ENCODE data around the gene KDM4C.
"Not testable (repeated sequence)": the region's sequence is repeated elsewhere in the genome, so short reads cannot be mapped to it uniquely, and the experiment has no call there.

Gene KDM4C

GRCh38 chr9:6975198-6975597 is 217.4 kb downstream of the KDM4C start:
- no peak for DNase-seq (ENCODE audit: low spot score)

- no peak for DNase-seq (ENCODE audit: low spot score)
Observed at GRCh38 chr9:6977761-6978160, 220.0 kb downstream of the KDM4C start.

- DNase-seq (ENCODE audit: low spot score): no peak
Observed at GRCh38 chr9:6978591-6978990, 220.8 kb downstream of the KDM4C start.

- no peak for DNase-seq (ENCODE audit: low spot score)
Observed at GRCh38 chr9:6984941-6985578, 227.3 kb downstream of the KDM4C start.

- no peak for DNase-seq (ENCODE audit: low spot score)
Observed at GRCh38 chr9:6986141-6986815, 228.5 kb downstream of the KDM4C start.

GRCh38 chr9:6987381-6987780 is 229.6 kb downstream of the KDM4C start:
- no peak for DNase-seq (ENCODE audit: low spot score)

- DNase-seq (ENCODE audit: low spot score): no peak
Observed at GRCh38 chr9:6991418-6991817, 233.6 kb downstream of the KDM4C start.

- DNase-seq (ENCODE audit: low spot score): no peak
Observed at GRCh38 chr9:6996061-6996854, 238.5 kb downstream of the KDM4C start.

- DNase-seq (ENCODE audit: low spot score): no peak
Observed at GRCh38 chr9:6997330-6997729, 239.6 kb downstream of the KDM4C start.

- DNase-seq (ENCODE audit: low spot score): no peak
Observed at GRCh38 chr9:6999794-7000193, 242.0 kb downstream of the KDM4C start.

- DNase-seq (ENCODE audit: low spot score): no peak
Observed at GRCh38 chr9:7001571-7001970, 243.8 kb downstream of the KDM4C start.

GRCh38 chr9:7003861-7004260 is 246.1 kb downstream of the KDM4C start:
- DNase-seq (ENCODE audit: low spot score): no peak

GRCh38 chr9:7006417-7006816 is 248.6 kb downstream of the KDM4C start:
- no peak for DNase-seq (ENCODE audit: low spot score)

- DNase-seq (ENCODE audit: low spot score): no peak
Observed at GRCh38 chr9:7008411-7008810, 250.6 kb downstream of the KDM4C start.

- no peak for DNase-seq (ENCODE audit: low spot score)
Observed at GRCh38 chr9:7009065-7009464, 251.3 kb downstream of the KDM4C start.

- DNase-seq (ENCODE audit: low spot score): no peak
Observed at GRCh38 chr9:7011395-7012067, 253.8 kb downstream of the KDM4C start.

- DNase-seq (ENCODE audit: low spot score): no peak
Observed at GRCh38 chr9:7027996-7028395, 270.2 kb downstream of the KDM4C start.

GRCh38 chr9:7028591-7028990 is 270.8 kb downstream of the KDM4C start:
- DNase-seq (ENCODE audit: low spot score): no peak

- not testable (repeated sequence) for DNase-seq (ENCODE audit: low spot score)
Observed at GRCh38 chr9:7030943-7031342, 273.2 kb downstream of the KDM4C start.

GRCh38 chr9:7033076-7034045 is 275.6 kb downstream of the KDM4C start:
- no peak for DNase-seq (ENCODE audit: low spot score)

GRCh38 chr9:7037176-7037575 is 279.4 kb downstream of the KDM4C start:
- no peak for DNase-seq (ENCODE audit: low spot score)
